Activated gamma-delta T cell (primary cell): ENCODE results near the gene MYO7B.

ENCODE experiments used
- DNase-seq: peaks from one replicate; lab custom pipeline; 2025; lab: John Stamatoyannopoulos, UW

Gene MYO7B

DNA sequence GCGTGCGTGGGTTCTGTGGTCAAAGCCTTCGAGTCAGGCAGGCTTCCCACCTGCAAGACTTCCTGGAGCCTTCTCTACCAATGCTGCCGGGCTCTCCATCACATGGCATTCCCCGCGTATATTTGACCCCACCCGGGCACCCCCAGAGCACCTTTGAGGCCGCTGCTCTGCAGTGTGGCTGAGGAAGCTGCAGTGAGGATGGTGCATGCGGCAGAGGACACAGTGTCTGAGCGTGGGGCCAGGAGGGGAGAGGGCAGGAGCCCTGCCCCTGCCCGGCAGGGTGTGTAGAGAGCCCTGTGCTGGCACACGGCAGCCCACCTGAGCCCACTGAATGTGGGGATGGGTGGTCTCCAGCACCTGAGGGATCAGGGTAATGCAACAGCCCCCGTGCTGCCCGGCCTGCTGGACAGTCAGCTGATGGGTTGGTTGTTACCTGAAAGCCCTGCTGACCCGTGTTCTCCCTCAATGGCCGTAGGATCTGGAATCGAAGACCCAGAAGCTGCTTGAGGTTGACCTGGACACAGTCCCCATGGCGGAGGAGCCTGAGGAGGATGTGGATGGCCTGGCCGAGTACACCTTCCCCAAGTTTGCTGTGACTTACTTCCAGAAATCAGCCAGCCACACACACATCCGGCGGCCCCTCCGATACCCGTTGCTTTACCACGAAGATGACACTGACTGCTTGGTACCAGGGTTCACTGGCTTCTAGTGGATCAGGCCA, 73.7 kb downstream of the MYO7B start:
- DNase-seq, result no peak

- DNase-seq, result no peak
Observed at GRCh38 chr2:127609818-127610217, 74.3 kb downstream of the MYO7B start.

DNA sequence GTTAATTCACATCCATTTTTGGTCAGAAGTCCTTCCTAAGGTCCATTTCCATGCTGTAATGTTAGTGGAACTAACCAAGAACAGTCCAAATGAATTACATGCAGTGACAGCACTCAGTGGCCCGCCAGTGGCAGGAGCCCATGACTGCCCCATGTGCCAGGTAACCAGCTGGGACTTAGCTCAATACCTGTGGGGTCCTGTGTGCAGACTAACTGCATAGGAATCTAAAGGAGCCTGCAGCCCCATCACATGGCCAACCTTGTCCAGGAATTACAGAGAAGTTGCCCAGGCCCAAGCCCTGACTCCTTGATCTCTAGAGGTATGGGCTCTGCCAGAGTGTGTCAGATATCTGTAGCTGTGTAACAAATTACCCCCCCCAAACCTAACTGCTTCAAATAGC, 75.1 kb downstream of the MYO7B start:
- DNase-seq, result no peak

GRCh38 chr2:127611076-127611925, 75.8 kb downstream of the MYO7B start:
- DNase-seq, result no peak

DNA sequence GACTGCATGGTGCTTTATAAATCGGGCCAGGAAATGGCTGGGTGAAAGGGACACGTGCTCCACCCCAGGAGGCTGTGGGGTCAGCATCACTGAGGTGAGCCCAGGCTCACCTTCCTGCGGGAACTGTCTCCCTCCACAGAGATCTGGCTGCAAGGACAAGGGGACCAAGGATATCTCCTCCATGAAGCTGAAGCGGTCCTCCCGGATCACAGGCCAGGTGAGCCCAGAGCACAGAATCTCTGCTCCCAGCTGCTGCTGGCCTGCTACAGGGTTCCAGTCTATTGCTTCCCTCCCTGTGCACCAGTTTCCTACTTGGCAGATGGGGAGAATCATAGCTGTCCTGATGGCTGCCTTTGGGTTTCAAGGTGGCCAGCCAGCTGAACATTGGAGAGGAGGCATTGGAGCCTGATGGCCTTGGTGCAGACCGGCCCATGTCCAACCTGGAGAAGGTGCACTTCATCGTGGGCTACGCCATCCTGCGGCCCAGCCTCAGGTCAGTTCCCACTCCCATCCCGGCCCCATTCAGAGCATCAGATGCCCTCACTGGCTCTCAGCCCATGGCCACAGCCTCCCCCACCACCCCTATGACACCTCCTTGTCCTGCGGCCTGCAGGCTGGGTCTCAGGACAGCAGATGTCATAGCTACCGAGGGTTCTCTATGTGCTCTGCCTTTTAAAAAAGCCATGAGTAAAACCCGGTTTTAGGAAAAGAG, 76.8 kb downstream of the MYO7B start:
- no peak for DNase-seq

DNA sequence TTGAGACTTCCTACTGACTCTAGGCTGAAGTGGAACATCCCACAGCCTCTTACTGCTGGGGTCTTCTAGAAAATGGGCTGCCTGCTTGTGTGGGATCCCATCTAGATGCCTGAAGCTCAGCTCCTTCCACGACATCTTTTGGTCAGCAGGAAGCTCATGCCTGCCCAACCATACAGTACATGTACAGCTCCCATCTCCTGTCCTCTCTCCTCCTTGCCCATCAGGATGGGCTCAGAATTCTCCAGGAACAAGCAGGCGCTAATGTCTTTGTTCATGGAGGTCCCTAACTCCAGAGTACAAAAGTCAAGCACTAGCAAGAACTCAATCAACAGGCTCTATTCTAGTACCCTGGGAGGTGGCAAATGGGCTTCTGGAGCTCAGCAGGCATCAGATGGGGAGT, 78.8 kb downstream of the MYO7B start:
- no peak for DNase-seq

DNA sequence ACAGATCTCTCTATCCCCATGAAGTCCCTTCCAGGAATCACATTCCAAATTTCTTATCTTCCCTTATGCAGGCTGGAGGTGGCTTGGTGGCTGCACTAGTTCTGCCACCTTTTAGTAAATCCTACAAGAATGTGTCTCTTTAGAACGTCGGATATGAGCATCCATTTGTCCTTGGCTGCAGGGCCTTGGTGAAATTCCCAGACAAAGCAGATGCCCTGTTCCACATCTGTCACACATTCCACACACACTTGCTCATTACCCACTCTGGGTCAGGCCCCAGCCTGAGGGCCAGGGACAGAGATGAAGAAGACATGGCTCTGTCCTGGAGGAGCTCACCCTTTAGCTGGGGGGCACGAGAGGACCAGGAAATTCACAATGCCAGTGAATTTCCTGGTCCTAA, 79.2 kb downstream of the MYO7B start:
- DNase-seq, result no peak

GRCh38 chr2:127615511-127616166, 80.2 kb downstream of the MYO7B start:
- DNase-seq, result no peak

DNA sequence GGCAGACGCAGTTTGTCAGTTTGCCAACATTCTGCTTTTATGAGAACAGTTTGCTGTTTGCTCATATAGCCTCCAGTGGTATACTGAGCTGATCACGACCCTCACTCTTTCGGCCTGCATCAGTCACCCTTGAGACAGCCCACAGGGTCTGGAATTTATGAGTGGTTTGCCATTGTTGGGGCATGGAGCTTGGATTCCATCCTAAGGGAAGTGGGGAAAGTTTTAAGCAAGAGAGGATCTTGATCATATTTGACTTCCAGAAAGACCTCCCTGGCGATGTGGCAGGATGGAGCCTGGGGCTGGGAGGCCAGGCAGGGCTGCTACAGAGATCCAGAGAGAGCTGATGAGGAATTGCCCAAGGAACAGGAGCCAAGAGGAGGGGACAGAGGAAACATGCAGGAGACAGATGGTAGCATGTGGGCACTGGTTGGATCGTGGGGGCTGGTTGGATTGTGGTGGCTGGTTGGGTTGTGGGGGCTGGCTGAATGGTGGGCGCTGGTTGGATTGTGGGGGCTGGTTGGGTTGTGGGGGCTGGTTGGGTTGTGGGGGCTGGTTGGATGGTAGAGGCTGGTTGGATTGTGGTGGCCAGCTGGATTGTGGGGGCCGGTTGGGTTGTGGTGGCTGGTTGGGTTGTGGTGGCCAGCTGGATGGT, 83.2 kb downstream of the MYO7B start:
- DNase-seq, result no peak

DNA sequence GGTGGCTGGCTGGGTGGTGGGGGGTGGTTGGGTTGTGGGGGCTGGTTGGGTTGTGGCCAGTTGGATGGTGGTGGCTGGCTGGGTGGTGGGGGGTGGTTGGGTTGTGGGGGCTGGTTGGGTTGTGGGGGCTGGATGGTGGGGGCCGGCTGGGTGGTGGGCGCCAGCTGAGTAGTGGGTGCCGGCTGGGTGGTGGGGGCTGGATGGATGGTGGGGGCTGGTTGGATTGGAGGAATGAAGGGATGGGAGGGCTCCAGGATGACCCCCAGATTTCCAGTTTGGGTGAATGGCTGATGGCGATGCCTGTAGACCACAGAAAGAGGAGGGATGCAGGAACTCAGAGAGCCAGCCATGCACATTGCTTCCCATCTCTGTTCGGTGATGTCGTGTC, 83.7 kb downstream of the MYO7B start:
- DNase-seq, result no peak

DNA sequence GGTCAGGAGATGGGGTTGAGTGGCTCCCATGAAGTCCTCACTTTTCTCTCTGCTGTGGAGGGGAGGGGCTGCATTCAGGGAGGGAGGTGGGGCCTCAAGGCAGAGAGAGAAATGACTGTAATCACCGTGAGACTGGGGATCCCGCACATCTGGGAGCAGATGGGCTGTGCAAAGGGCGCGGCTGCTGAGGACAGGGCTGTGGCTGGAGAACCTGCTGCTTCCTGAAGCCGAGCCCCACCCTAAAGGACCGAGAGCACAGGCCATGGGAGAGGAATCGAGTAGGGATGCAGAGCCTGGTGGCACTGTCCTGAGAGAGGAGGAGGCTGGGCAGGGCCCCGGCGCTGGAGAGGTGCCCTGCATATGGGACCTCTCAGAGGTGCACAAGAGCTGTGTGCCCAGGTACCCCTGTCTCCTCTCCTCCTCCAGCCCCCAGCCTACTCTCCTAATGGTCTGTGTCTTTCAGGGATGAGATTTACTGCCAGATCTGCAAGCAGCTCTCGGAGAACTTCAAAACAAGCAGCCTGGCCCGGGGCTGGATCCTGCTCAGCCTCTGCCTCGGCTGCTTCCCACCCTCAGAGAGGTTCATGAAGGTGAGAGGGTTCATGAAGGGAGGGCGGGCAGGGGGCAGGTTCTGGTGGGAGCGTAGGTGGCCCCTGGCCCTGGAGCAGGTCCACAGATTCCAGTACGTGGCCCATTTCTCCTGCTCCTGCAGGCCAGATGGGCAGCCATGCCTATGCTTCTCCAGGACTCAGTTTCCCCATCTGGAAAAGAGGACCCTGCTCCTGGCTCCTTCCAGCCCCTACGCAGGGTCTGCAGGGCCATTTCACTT, 84.6 kb downstream of the MYO7B start:
- DNase-seq, result no peak

DNA sequence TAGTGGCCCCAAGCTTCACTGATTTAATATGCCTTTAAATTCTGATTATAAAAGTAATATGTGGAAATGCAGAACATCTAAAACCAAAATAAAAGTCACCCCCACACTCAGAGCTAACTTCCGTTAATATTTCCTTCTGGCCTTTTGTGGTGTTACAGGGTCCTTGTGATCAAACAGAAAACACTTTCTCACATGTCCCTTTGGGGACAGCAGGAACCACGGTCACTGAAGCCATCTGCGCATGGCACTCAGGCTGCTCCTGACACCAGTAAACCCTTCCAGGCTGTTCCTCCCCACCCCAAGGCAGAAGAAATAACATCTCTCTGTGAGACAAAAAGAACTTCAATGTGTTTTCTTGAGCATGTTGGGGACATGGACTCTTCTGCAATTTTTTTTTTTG, 85.4 kb downstream of the MYO7B start:
- no peak for DNase-seq

DNA sequence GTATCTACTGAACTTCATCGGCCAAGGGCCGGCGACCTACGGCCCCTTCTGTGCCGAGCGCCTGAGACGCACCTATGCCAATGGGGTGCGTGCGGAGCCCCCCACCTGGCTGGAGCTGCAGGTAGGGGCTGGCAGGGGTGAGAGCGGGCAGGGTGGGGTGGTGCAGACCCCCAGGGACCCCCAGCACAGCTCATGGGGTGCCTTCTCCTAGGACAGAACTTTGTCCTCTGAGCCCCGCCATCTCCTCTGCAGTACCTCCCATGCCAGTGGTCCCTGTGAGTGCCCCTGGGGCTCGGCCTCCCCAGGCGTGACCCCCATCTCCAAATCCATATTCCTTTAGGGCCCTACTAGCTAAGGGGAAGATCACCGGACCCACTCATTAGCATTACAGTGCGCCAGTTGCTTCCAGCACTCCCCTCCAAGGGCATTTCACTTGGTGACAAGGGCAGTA, 86.5 kb downstream of the MYO7B start:
- DNase-seq, result no peak

DNA sequence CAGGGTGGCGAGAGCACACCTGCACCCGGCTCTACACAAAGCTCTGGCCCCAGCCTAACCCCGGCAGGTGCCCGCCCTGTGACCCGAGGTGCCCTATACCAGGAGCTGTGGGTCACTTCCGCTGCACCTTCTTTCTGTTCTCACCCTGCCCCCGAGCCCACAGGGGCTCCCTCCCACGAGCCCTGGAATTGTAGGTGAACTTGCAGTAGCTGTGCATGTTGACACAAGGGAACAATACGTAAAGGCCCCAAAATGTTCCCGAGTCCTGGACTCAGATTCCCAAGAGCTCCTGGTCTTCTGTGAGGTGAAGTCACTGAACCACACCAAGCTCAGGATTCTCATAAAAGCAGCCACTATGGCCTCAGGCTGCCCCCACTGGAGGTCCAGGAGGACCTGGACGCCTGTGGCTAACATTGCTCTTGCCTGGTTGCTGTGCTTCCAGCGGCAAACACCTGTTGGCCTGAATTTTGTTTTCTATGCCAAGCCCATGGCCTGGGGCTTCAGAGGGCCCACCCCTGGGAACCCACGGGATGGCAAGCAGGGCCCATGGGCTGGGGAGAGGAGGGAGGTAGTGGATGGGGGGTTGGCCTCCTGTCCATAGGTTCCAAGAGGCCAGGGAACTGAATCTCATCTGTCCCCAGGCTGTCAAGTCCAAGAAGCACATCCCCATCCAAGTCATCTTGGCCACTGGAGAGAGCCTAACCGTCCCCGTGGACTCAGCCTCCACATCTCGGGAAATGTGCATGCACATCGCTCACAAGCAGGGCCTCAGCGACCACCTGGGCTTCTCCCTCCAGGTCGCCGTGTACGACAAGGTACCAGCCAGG, 87.3 kb downstream of the MYO7B start:
- no peak for DNase-seq

DNA sequence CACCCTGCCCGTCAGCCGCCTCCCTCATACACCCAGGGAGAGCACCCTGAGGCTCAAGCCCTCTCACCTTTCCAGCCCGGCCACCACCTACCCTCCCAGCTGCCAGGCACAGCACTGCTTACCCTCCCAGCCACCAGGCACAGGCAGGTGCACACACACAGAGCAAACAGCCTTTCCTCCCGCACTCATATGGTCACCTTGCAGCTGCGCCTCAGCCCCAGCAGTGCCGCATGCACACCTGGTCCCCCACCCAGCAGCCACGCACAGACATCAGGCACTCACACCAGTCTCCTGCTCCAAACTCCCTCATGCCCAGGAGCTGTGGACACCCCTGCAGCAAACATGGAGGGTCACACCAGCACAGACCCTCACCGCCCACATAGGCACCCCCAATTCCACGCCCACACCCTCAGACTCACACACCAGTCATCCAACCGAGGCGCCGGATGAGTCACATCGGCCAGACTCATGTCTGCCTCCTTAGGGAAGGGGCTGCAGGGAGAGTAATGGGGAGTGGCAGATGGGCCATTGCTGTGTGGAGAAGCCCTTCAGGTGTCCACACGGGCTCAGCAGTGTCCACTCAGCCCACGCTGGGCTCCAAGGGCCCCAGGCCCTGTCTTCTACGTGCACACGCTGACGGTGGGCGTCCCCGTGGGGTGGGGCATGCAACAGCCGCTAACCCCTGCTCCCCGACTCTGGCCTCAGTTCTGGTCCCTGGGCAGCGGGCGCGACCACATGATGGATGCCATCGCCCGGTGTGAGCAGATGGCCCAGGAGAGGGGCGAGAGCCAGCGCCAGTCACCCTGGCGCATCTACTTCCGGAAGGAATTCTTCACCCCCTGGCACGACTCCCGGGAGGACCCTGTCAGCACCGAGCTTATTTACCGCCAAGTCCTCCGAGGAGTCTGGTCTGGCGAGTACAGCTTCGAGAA, 88.2 kb downstream of the MYO7B start:
- DNase-seq, result no peak

DNA sequence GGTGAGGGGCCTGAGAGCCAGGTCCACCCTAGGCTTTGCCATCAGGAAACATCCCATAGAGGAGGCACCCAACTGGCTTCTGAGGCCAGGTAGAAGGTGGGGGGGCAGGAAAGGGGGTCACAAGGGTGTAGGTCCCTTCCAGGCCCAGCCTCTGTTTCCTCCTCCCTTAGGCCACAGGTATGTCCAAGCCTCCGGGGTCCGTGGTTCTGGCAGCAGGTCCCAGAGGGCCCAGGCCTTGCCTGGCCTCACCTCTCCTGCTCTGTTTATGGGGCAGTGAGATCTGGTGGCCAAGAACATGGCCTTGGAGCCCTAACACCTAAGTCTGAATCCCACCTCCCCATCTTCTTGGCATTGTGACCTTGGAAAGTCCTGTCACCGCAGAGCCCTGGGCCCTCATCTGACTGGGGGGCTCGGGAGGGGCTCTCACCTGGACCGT, 88.9 kb downstream of the MYO7B start:
- DNase-seq, result no peak

GRCh38 chr2:127624756-127625571, 89.5 kb downstream of the MYO7B start:
- DNase-seq, result no peak

GRCh38 chr2:127625572-127625951, 90.1 kb downstream of the MYO7B start:
- DNase-seq, result no peak
